ENCODE results near the gene CSF1R. TPM values are rescaled to one million over a fixed set of nuclear protein-coding genes. Genes with fewer than 3 reads are reported as not detected.

Gene CSF1R
- total RNA-seq, 2 donors from 2014 or later = not detected

DNA sequence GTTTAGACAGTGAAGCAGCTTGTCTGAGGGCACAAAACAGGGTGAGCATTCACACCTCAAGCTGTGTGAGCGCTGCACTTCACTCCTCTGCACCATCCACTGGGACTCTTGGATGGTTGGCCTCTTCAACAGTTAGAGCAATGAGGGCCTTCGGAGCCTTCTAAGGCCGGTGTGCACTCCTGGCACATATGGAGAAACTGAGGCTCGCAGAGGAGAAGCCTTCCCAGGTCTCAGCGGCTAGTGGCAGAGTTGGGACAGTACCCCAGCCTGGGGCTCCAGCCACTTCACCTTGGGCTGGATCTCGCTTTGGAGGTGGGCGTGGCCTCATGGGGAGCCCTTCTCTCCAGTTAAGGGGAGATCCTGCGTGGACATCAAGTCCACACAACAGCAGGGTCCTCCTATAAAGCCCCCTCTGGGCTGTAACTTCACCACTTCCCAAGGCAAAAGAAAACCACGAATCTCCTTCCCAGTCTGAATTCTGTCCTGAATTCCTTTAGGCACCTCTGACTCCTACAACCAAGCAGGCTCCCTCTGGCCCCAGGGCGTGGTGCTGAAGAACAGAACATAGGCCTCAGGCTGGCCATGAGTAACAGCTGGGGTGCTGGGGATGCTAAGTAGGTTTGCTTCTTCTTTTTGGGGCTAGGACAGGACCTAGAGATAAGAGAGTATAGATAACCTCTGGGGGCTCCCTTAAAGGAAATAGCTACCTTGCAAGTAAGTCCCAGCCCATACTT lies 30.5 kb upstream of the CSF1R start:
- H3K9ac ChIP-seq (ENCODE audit: extremely low read depth, low read length, poor library complexity, severe bottlenecking) = no peak overlapping the region

DNA sequence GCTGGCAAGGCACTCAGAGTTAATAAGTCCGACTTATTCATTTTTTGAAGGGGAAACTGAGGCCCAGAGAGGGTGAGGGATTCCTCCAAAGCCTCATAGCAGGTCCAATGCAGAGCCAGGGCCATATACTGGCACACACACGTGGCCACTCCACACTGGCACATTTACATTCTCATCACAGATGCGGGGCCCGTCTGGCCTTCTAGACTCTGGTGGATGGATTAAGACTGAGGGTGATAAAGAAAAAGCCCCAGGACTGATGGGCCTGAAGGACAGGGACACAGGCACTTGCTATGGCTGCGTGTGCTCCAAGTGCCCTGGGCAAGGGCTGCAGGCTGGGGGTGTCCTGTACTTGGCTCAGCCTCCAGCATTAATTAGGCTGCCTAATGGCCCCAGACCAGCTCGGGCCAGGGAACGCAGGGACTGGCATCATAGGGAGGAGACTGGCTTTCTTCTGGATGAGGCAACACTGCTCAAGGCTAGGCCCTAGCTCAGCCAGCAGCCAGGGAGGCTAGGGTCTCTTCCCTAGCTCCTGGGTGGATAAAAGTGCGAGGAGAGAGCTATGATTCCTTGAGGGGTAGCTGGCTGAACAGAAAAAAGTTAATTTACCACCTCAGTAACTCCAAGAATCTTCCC lies 28.5 kb upstream of the CSF1R start:
- Histone ChIP-seq H3K27me3 (ENCODE audit: control insufficient read depth, insufficient read depth, low read length, poor library complexity, severe bottlenecking) (no peaks in the 10 kb centered on the region), H3K27ac (ENCODE audit: low read depth, low read length) (no peak overlapping the region), H3K4me1 (ENCODE audit: control insufficient read depth, insufficient read depth, low read length) (peaks cover 9% of the 10 kb centered on the region), H3K9me3 (ENCODE audit: control insufficient read depth, low read length) (no peaks in the 10 kb centered on the region), H3K36me3 (ENCODE audit: control insufficient read depth, insufficient read depth, low read length) (no peaks in the 10 kb centered on the region), H3K4me3 (ENCODE audit: low read length) (no peak overlapping the region), H3K9ac (ENCODE audit: extremely low read depth, low read length, poor library complexity, severe bottlenecking) (no peak overlapping the region)
- Mint-ChIP-seq H3K9me3 (no peaks in the 10 kb centered on the region), H3K27ac (no peak overlapping the region), H3K27me3 (ENCODE audit: insufficient read depth) (no peaks in the 10 kb centered on the region), H3K4me1 (peaks cover 25% of the 10 kb centered on the region), H3K36me3 (ENCODE audit: low read depth) (no peaks in the 10 kb centered on the region), H3K4me3 (no peak overlapping the region)
- 84 to 92% methylated on average over 4 to 8 of the region's 8 CpGs for WGBS, 2 experiments (ENCODE audit: insufficient coverage in 1 of 2, insufficient read length in 1 of 2)
- DNase-seq = no peak
- TF ChIP-seq, protein P1, sequence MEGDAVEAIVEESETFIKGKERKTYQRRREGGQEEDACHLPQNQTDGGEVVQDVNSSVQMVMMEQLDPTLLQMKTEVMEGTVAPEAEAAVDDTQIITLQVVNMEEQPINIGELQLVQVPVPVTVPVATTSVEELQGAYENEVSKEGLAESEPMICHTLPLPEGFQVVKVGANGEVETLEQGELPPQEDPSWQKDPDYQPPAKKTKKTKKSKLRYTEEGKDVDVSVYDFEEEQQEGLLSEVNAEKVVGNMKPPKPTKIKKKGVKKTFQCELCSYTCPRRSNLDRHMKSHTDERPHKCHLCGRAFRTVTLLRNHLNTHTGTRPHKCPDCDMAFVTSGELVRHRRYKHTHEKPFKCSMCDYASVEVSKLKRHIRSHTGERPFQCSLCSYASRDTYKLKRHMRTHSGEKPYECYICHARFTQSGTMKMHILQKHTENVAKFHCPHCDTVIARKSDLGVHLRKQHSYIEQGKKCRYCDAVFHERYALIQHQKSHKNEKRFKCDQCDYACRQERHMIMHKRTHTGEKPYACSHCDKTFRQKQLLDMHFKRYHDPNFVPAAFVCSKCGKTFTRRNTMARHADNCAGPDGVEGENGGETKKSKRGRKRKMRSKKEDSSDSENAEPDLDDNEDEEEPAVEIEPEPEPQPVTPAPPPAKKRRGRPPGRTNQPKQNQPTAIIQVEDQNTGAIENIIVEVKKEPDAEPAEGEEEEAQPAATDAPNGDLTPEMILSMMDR (conservative IDR thresholded peaks at IDR 0.05) = no peak

More for the DNA sequence above, 30.5 kb upstream of the CSF1R start:
- H3K36me3 ChIP-seq (ENCODE audit: control insufficient read depth, insufficient read depth, low read length) = no peaks in the 10 kb centered on the region
- H3K4me1 Mint-ChIP-seq = peaks cover 24% of the 10 kb centered on the region
- H3K9me3 ChIP-seq (ENCODE audit: control insufficient read depth, low read length) = no peaks in the 10 kb centered on the region
- peak; percentile 46 for DNase-seq
- H3K27me3 Mint-ChIP-seq (ENCODE audit: insufficient read depth) = peaks cover 1% of the 10 kb centered on the region
- no peak overlapping the region for H3K4me3 Mint-ChIP-seq
- no peaks in the 10 kb centered on the region for H3K36me3 Mint-ChIP-seq (ENCODE audit: low read depth)
- H3K4me1 ChIP-seq (ENCODE audit: control insufficient read depth, insufficient read depth, low read length) = peaks cover 9% of the 10 kb centered on the region
- H3K27me3 ChIP-seq (ENCODE audit: control insufficient read depth, insufficient read depth, low read length, poor library complexity, severe bottlenecking) = no peaks in the 10 kb centered on the region
- WGBS, 2 experiments (ENCODE audit: insufficient coverage in 1 of 2, insufficient read length in 1 of 2) = 90 to 92% methylated on average over 7 to 10 of the region's 10 CpGs
- no peaks in the 10 kb centered on the region for H3K9me3 Mint-ChIP-seq
- H3K27ac ChIP-seq (ENCODE audit: low read depth, low read length) = no peak overlapping the region
- TF ChIP-seq, protein P1 (conservative IDR thresholded peaks at IDR 0.05) = no peak
- H3K4me3 ChIP-seq (ENCODE audit: low read length) = no peak overlapping the region
- no peak overlapping the region for H3K27ac Mint-ChIP-seq

DNA sequence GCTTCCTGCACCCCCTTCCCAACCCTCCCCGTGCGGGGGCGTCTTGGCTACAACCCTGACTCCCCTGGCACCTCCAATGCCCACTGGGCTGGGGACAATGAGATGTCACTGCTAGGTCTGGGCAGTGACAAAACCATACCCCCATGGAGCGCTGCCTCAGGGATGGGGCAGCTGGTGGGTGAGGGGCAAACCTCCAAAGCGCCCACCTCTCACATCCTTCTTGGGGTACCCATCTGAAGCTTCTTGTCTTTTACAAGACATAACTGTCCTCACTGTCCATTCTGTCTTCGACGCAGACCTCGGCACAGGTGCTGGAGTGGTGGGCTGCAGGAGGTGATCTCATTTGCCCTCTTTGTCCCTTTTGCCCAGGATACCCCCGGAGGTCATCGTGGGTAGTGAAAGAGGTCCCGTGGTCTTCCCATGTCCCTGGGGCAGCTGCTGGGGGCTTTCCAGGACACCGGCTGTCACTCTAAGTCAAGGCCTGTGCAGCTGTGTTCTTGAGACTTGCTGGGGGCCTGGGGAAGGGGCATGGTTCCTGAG lies 27.8 kb upstream of the CSF1R start:
- H3K4me3 ChIP-seq (ENCODE audit: low read length) = no peak overlapping the region
- Mint-ChIP-seq H3K9me3 (no peaks in the 10 kb centered on the region), H3K27me3 (ENCODE audit: insufficient read depth) (no peaks in the 10 kb centered on the region), H3K4me1 (peaks cover 26% of the 10 kb centered on the region), H3K27ac (no peak overlapping the region), H3K36me3 (ENCODE audit: low read depth) (no peaks in the 10 kb centered on the region), H3K4me3 (no peak overlapping the region)
- peaks cover 9% of the 10 kb centered on the region for H3K4me1 ChIP-seq (ENCODE audit: control insufficient read depth, insufficient read depth, low read length)
- peak; percentile 68 for DNase-seq
- no peaks in the 10 kb centered on the region for H3K36me3 ChIP-seq (ENCODE audit: control insufficient read depth, insufficient read depth, low read length)
- TF ChIP-seq, protein P1 (conservative IDR thresholded peaks at IDR 0.05) = peak; percentile 60
- H3K27ac ChIP-seq (ENCODE audit: low read depth, low read length) = no peak overlapping the region
- H3K27me3 ChIP-seq (ENCODE audit: control insufficient read depth, insufficient read depth, low read length, poor library complexity, severe bottlenecking) = no peaks in the 10 kb centered on the region
- no peak overlapping the region for H3K9ac ChIP-seq (ENCODE audit: extremely low read depth, low read length, poor library complexity, severe bottlenecking)
- no peaks in the 10 kb centered on the region for H3K9me3 ChIP-seq (ENCODE audit: control insufficient read depth, low read length)
- WGBS, 2 experiments (ENCODE audit: insufficient coverage in 1 of 2, insufficient read length in 1 of 2) = 90 to 96% methylated on average over 8 to 12 of the region's 12 CpGs

All from endodermal cell (in vitro differentiated cells).